ENCODE measurements around the gene DMTF1.
A peak's percentile ranks its signal among the peaks of the same experiment; 100 is the strongest.
"Not testable (repeated sequence)": the region's sequence is repeated elsewhere in the genome, so short reads cannot be mapped to it uniquely, and the experiment has no call there.

Gene DMTF1

DNA sequence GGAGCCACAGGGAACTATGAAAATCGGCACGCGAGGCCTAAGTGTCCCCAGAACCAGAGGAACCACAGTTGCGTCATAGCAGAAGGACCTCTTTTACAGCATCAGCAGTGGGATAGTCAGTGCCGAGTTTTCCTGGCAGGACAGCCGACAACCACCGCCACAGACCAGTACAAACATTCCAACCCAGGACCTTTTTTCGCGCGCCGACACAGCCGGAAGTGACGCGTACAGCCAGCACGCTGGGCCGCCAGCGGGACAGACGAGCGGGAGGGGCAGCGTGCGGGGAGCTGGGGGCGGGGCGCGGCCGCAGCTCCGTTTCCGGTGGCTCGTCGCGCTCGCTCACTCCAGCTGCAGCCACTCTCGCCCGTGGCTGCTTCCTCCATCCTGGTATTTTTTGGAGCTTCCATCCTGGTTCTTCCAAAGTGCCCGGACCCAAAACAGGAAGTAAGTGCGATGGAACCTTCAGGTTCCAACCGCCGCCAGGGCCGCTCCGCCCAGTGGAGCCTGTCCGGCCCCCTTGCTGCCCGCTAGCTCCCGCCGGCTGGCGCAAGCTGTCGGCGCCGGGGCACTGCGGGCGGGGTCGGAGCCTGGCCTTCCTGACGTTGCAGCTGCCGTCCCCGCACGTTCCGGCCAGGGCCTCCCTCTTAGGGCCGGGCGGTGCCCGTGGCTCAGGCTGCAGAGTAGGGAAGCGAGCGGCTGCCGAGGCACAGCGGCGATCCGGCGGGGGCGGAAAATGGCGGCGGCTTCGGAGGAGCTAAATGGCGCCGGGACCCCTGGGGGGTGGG lies at the start of gene DMTF1:
TSS of gene DMTF1 (plus strand) at position 342 of the 785 bp plus-strand sequence. CDS start 12,489 bp downstream, outside the sequence.
- peak; percentile 84 for DNase-seq

GRCh38 chr7:87105401-87105800 lies 46.9 kb upstream of the DMTF1 start:
- DNase-seq = no peak

DNA sequence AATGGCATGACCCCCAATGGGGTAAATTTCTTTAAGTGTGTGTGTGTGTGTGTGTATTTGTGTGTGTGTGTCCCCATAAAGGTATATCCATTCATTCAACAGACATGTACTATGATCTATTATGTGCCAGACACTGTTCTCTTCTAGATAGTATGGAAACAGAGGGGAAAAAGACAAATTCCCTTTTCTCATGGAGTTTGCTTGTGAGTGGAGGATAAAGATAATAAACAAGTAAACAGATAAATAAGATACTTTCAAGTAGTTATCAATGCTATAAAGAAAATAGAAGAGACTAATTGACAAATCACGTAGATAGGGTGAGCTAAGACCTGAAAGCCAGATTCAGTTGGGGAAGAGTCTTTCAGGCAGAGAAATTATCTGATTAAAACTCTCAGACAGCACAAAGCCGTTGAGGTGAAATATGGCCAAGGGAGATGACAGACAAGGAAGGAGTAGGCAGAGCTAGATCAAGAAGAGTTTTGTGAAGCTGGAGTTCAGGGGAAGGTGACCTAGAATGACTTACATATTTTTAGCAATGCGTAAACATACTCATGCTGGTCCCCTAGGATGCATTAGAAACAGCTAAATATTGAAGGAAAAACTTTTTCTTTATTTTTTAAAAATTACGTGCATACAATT lies 45.2 kb upstream of the DMTF1 start:
- DNase-seq = no peak

DNA sequence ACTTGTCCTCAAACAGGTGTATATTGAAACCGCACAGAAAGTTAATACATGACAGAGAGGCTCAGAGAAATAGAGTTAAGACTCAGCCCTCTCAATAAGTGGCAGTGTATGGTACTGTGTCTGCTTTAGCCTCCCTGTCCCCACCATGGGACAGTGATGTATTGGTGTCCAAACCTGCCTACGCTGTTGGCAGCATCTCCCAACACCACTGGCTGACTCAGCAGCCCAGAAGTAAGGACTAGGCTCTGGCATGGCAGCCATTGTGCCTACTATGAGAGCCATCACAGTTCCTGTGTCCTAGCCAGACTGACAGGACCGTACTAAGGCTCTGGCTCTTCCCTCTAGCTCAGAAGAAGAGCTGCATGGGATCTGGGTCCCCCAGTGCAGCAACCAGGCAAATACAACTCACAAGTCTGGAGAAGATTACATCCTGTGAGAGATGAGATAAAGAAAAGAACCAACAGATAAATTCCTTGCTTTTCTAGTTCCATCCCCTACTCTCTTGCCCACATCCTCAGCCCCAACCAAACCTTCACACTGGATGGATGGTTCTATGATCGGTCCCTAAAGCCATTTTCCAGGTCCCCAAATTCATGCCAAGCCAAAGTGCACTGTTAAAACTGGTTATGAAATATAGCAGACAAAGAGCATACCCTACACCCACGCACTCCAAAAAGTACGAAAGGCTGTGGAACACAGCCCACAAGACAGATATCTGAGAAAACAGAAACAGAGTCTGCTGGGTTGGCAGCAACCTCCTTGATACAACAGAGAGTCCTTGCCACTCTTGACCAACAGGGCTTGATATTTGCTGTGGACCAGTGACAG lies 44.1 kb upstream of the DMTF1 start:
- no peak for DNase-seq

- DNase-seq = no peak
These were observed 41.5 kb upstream of the DMTF1 start for GRCh38 chr7:87110778-87111177.

GRCh38 chr7:87111877-87112276 lies 40.4 kb upstream of the DMTF1 start:
- DNase-seq = no peak

DNA sequence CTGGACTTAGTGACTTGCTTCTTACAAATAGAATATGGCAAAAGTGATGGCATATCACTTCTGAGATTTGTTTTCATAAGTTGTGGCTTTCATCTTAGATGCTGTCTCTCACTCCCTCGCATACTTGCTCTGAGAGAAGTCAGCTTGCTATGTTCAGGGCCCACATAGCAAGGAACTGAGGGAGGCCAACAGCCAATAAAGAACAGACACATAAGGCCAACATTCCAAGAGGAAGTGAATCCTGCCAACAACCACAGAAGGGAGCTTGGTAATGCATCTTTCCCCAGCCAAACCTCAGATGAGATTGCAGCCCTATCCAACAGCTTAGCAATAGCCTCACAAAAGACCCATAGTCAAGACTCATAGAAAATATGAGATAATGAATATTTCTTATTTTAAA lies 39.2 kb upstream of the DMTF1 start:
- no peak for DNase-seq

GRCh38 chr7:87113904-87114303 lies 38.3 kb upstream of the DMTF1 start:
- DNase-seq = not testable (repeated sequence)

DNA sequence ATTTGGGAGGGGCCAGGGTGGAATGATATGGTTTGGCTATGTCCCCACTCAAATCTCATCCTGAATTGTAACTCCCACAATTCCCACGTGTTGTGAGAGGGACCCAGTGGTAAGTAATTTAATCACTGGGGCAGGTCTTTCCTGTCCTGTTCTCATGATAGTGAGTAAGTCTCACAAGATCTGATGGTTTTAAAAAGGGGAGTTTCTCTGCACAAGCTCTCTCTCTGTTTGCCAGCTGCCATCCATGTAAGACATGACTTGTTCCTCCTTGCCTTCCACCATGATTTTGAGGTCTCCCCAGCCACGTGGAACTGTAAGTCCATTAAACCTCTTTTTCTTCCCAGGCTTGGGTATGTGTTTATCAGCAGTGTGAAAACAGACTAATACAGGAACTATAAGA lies 36.5 kb upstream of the DMTF1 start:
- DNase-seq = not testable (repeated sequence)

- no peak for DNase-seq
These were observed 35.9 kb upstream of the DMTF1 start for GRCh38 chr7:87116315-87116714.

DNA sequence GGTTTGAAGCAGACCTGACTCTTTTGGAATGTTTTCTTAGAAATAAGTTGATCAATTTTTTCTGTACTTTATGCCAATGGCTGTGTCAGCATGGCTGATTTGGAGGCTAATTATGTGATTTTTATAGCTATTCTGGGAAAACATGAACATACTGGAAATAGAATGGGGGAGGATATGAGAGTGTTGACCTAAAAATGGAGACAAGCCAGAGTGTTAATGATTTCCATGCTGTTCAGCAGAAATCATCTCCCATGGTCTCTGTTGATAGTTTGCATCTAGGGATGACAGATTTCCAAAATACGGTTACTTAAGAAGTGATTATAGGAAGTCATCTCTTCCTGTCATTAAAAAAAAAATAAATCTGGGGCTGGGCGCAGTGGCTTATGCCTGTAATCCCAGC lies 32.7 kb upstream of the DMTF1 start:
- DNase-seq = no peak

DNA sequence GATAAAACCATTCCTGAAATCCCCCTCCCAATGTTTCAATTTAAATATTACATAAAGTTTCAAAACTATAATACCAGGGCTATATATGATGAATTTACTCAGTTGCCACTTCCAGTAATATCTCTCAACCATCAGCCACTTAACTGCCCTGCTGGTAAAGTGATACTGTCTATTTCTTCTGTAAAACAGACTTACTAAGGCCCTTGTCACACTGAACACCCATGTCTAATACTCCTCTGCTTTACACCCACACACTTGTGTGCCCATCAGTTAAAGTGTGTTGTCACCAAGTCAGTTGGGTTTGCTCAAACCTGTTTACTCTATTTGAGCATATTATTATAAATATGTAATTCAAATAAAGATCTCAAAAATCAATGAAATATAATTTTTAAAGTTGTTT lies 29.1 kb upstream of the DMTF1 start:
- no peak for DNase-seq

DNA sequence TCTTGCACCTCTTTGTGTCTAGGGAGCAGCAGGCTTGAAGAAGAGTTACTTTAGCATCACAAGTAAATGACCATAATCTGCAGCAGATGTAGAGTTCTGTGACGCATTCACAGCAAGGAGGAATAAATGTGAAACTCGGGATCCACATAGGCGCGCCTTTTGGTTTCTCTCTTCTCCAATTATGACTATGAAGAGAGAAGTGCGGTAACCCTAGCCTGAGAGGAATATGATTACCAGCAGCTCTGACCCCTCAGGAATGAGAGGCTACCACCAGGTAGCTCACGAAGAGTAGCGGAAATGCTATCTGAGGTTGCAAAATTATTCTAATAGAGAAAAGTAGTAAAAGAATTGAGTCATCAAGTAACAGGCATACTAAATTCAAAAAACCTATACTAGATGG lies 25.2 kb upstream of the DMTF1 start:
- no peak for DNase-seq

DNA sequence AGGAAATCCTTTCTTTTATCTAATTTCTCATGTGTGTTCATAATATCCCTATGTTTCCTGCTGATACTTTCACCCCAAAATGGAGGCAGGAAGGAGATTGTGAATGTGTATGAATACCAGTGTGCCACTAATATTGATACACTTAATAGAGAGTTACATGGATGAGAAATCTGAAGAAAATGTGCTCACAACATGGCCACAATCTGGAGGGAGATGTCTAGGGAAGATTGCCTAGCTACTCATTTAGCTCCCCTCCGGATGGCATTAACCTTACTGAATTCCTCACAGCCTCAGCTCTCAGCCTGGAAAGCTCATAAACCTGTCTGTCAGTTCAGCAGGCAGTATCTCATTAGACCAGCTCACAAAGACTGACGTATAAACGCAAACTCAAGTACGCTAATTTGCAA lies 23.4 kb upstream of the DMTF1 start:
- no peak for DNase-seq

DNA sequence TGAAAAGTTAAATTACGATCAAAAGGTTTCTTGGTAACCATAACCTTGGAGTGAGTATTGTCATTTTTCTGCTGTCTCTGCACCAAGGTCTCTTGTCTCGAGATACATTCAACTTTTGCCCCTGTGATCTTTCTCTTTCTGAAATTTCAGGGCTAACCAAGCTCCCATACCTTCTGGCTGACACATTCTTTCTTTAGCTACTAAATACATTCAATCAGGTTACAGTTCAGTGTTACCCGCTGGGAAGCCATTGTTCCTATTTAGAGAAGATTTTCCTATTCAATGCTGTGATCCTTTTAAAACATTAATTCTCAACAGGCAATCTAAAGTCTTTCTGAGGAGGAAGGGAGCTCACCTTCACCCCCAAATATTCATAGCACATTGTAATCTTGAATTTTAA lies 22.9 kb upstream of the DMTF1 start:
- DNase-seq = no peak

GRCh38 chr7:87129848-87130247 lies 22.4 kb upstream of the DMTF1 start:
- DNase-seq = no peak

DNA sequence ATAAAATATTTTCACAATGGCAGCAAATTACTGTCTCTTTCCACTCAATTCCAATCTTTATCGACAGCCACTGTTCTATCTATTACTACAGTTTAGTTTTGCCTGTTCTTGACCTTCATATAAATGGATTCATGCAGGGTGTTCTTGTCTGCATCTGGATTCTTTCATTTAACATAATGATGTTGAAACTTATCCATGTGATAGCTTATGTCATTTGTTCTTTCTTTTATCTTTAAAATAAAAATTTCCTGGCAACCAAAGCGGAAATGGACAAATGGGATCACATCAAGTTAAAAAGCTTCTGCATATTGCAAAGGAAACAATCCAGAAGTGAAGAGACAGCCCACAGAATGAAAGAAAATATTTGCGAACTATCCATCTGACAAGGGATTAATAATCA lies 20.5 kb upstream of the DMTF1 start:
- DNase-seq = no peak

- DNase-seq = no peak
These were observed 15.0 kb upstream of the DMTF1 start for GRCh38 chr7:87137271-87137670.

DNA sequence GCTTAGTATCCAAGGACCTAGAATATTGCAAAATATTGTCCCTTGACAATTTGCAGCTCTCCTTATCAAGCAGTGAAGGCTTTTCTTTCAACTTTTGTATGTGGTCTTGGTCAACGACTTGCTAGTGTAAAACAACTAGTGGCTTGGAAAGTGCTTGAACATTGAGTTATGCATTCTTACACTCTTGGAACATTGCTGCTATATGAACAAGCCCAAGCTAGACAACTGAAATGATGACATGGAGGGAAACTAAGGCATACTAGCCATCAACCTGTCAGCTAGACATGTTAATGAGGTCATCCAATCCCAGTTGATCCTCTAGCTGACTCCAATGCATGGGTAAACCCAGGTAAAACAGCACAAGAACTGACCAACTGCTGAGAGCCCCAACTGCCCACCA lies 12.7 kb upstream of the DMTF1 start:
- no peak for DNase-seq

- no peak for DNase-seq
These were observed 11.9 kb upstream of the DMTF1 start for GRCh38 chr7:87140271-87140748.

DNA sequence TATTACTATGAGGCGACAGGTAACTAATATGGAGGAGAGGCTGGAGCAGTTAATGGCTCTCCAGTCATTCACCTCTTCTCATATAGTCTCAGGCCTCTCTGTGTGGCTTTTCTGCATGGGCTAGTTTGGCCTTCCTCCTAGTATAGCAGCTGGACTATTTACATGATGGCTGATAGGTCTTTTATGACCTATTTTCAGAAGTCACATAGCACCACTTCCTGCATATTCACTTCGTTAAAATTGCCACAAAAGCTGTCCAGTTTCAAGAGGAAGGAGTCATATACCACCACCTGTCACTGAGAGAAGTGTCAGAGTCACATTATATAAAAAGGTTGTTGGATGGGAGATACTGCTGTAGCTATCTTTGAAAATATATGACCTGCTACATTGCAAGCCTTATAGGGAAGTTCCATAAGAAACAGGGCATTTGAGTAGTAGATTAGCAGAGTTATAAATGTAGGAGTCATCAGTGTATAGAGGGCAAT lies 8.0 kb upstream of the DMTF1 start:
- no peak for DNase-seq

DNA sequence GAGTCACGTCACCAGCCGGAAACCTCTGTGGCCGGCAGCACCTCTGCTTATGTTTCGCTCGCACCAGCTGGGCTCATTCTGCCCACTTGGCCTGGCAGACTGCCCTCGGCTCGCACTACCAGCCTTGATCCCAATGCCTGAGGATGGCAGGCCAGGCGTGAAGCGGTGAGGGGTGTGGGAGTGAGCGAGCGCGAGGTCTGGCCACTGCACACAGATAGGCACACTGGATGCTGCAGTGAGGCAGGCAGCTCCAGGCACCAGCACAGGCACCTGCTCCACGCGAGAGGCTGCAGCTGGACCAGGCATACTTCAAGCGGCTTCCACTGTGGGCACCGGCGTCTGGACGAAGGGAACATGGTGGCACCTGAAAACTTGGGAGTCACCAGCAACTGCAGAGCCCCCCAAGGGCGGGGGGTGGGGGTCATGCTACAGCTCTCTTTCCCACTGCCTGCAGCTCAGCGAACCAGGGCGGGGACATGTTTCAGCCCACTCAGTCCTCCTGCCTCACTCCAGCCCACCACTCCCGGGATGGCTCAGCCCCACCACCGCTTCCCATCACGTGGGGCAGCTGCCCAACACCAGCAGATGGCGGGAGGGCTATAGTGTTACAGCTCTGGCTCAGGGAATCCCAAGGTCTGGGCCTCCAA lies 5.4 kb upstream of the DMTF1 start:
- no peak for DNase-seq

DNA sequence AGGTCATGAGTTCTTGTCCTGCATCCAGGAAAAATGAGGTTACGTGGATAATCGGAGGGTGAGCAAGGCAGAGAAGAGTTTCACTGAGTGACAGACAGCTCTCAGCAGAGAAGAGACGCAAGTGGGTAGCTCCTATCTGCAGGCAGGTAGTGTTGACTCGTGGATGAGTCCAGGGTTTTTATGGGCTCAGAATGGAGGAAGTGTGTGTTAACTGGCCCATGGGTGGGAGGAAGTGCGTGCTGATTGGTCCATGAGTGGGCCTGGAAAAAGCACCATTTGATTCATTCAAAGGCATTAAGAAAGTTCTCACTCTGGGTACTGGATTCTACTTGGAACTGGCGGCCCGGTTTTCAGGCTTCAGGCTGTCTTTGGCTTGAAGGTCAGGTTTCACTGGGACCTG lies 4.8 kb upstream of the DMTF1 start:
- DNase-seq = no peak

Measured in activated CD8-positive, alpha-beta memory T cell treated with anti-CD3 and anti-CD28 coated beads, Interleukin-2, amount 50 U/mL, for 4 hours (primary cell).